Pancreas (tissue), 10 donors: ENCODE measurements around the gene CRY1. TPM values are rescaled to one million over a fixed set of nuclear protein-coding genes. Genes with fewer than 3 reads are reported as not detected.

Experiments
- ATAC-seq, 4 donors: fragments of 200-7000 bp; cut with Tn5 transposase; one replicate each; pipeline versions ENCODE4 v1.8.0 to v1.9.1; 2020; ENCODE audit warnings: mild to moderate bottlenecking in 4 of 4, moderate library complexity in 4 of 4
- DNase-seq, 6 donors: peaks; one replicate each; pipeline ENCODE4 v3.0.0-alpha.2; 2020
- FAIRE-seq: peaks from 2 replicates; lab custom pipeline; 2012; peaks lifted over from hg19 to GRCh38; lab: Jason Lieb, UNC
- H3K27ac ChIP-seq, 4 donors: fragments of 200-600 bp; sonication (generic); 1 replicate in 3 of 4; 2 replicates in 1 of 4; pipeline versions ENCODE4 v1.5.0 to v1.8.0; 2020
- H3K27me3 ChIP-seq, 4 donors: fragments of 200-600 bp; one replicate each; pipeline ENCODE4 v1.8.0; 2021
- H3K36me3 ChIP-seq, 3 donors: fragments of 200-600 bp; sonication (generic) in 1 of 3; one replicate each; pipeline versions ENCODE4 v1.5.0 to v1.8.0; 2020 to 2021
- H3K4me1 ChIP-seq, 3 donors: fragments of 200-600 bp; one replicate each; pipeline ENCODE4 v1.8.0; 2021
- H3K4me3 ChIP-seq, 4 donors: fragments of 200-600 bp; sonication (generic) in 2 of 4; one replicate each; pipeline versions ENCODE4 v1.5.0 to v1.8.0; 2020 to 2021
- H3K9me3 ChIP-seq, 4 donors: fragments of 200-600 bp; one replicate each; pipeline ENCODE4 v1.8.0; 2021
- CTCF ChIP-seq, 4 donors: fragments of 200-600 bp; sonication (generic) in 3 of 4; IDR thresholded peaks; one replicate each; pipeline versions ENCODE4 v1.5.0 to v1.8.0; 2021; ENCODE audit warnings: antibody characterized with exemption in 4 of 4
- WGBS, 2 donors: extraction: QIAGEN DNeasy Blood & Tissue Kit; methylation state at CpG; one replicate each; pipeline ENCODE4 v1.1.7; 2013; 5-methylcytosine and 5-hydroxymethylcytosine counted together
- intact Hi-C, 3 donors: fragments of 100-400 bp; cut with DNase I; formaldehyde crosslinking; loops; one replicate each; pipeline versions ENCODE4 v1.11.1 to v1.14.2; 2022
- polyA plus RNA-seq, 2 donors: library from polyadenylated mRNA; stranded (reverse); fragments of 200-250 nt; gene quantifications; one replicate each; pipeline ENCODE4 v1.2.3, GENCODE V29; 2013
- total RNA-seq, 6 donors: library from RNA; stranded (reverse); fragmentation: NEBNext Ultra II Directional in 4 of 6; extraction: Animal tissue kit (Norgen Biotek cat#: 25700) in 4 of 6; gene quantifications; one replicate each; pipeline versions ENCODE4 v1.2.1 to v1.2.4, GENCODE V29; 2021 to 2023
- donor health status: healthy with polysubstance abuse.
- donor health status: DM: no; HTN: no; CAD: no; lungs with moderate emphysema.
- donor health status: DM: no; HTN: no; CAD: no.
- donor health status: control.
- donor health status: control.
- donor health status: Bipolar disorder and iron deficiency.
- donor health status: DM: yes; HTN: yes; CAD: no.
- donor health status: DM: no; HTN: no; CAD: no.
- donor health status: DM: no; HTN: no; CAD: no.
- donor health status: DM: yes; HTN: yes; CAD: no.

The CRY1 gene
- total and polyA plus RNA-seq, 8 donors = 5.3 to 11.5 (median 8.1) TPM

- intact Hi-C loops = no loop called here
- H3K9me3 ChIP-seq = no peaks in the 10 kb centered on the region
- no peak for DNase-seq
- 22 to 43% methylated on average over 1 of the region's 1 CpG for WGBS, 2 donors
- H3K4me3 ChIP-seq = no peak overlapping the region
- no peaks in the 10 kb centered on the region for H3K36me3 ChIP-seq
- FAIRE-seq = peak; percentile 88
- no peaks in the 10 kb centered on the region for H3K4me1 ChIP-seq
- H3K27ac ChIP-seq = no peak overlapping the region
- no peaks in the 10 kb centered on the region for H3K27me3 ChIP-seq
- TF ChIP-seq CTCF (IDR thresholded peaks at IDR 0.05) = no peak
- no peak for ATAC-seq
Observed at GRCh38 chr12:106945261-106945851, 148.0 kb downstream of the CRY1 start.

- Histone ChIP-seq H3K4me3 (no peak overlapping the region), H3K27me3 (no peaks in the 10 kb centered on the region), H3K27ac (no peak overlapping the region), H3K36me3 (no peaks in the 10 kb centered on the region), H3K4me1 (no peaks in the 10 kb centered on the region), H3K9me3 (no peaks in the 10 kb centered on the region)
- no peak for TF ChIP-seq CTCF (IDR thresholded peaks at IDR 0.05)
- FAIRE-seq (no peak), DNase-seq (no peak), ATAC-seq (no peak)
- WGBS, 2 donors = 86 to 88% methylated on average over 2 of the region's 2 CpGs
- intact Hi-C loops = no loop called here
Observed at GRCh38 chr12:106942775-106943174, 150.6 kb downstream of the CRY1 start.

GRCh38 chr12:106941481-106942156, 151.7 kb downstream of the CRY1 start:
- Histone ChIP-seq H3K9me3 (no peaks in the 10 kb centered on the region), H3K27ac (no peak overlapping the region), H3K4me1 (no peaks in the 10 kb centered on the region), H3K36me3 (no peaks in the 10 kb centered on the region), H3K27me3 (no peaks in the 10 kb centered on the region), H3K4me3 (no peak overlapping the region)
- FAIRE-seq (no peak), DNase-seq (no peak), ATAC-seq (no peak)
- TF ChIP-seq CTCF (IDR thresholded peaks at IDR 0.05) = no peak
- 40 to 43% methylated on average over 6 of the region's 6 CpGs for WGBS, 2 donors
- intact Hi-C loops = no loop called here

Other genes with a start within 250 kb of the CRY1 start
- gene TMEM263, start 137.6 kb downstream of the CRY1 start, total RNA-seq = 10 to 100 TPM; 17.5 to 34.5 (median 24.7) TPM
- gene TMEM263, start 137.6 kb downstream of the CRY1 start, polyA plus RNA-seq = 10 to 100 TPM; 12.7 to 23.9 TPM
- 10 to 100 TPM in 5 of 6 donors, 1 to 10 TPM in 1; 9.9 to 15.0 (median 13.7) TPM for gene MTERF2, start 106.4 kb downstream of the CRY1 start, total RNA-seq
- gene MTERF2, start 106.4 kb downstream of the CRY1 start, polyA plus RNA-seq = 10 to 100 TPM; 31.8 to 42.8 TPM